IgD-negative memory B cell (primary cell): ENCODE results near the gene RHBG. TPM values are rescaled to one million over a fixed set of nuclear protein-coding genes. Genes with fewer than 3 reads are reported as not detected.
"Not testable (repeated sequence)": the region's sequence is repeated elsewhere in the genome, so short reads cannot be mapped to it uniquely, and the experiment has no call there.

Source experiments
- H3K27ac Mint-ChIP-seq, 3 donors: one replicate each; pipeline ENCODE4 v1.8.0; 2020 to 2022; ENCODE audit warnings: mild to moderate bottlenecking in 3 of 3, mixed read lengths in 3 of 3, moderate library complexity in 1 of 3
- H3K27me3 Mint-ChIP-seq: one replicate; pipeline ENCODE4 v1.8.0; 2021; ENCODE audit warnings: mixed read lengths
- H3K36me3 Mint-ChIP-seq: one replicate; pipeline ENCODE4 v1.8.0; 2020; ENCODE audit warnings: mild to moderate bottlenecking, mixed read lengths
- H3K4me1 Mint-ChIP-seq, 3 donors: one replicate each; pipeline ENCODE4 v1.8.0; 2020 to 2022; ENCODE audit warnings: mixed read lengths in 3 of 3, mild to moderate bottlenecking in 1 of 3
- H3K4me3 Mint-ChIP-seq, 4 donors: one replicate each; pipeline ENCODE4 v1.8.0; 2020 to 2022; ENCODE audit warnings: mild to moderate bottlenecking in 4 of 4, mixed read lengths in 4 of 4, moderate library complexity in 3 of 4
- H3K9me3 Mint-ChIP-seq, 3 donors: one replicate each; pipeline ENCODE4 v1.8.0; 2020 to 2021; ENCODE audit warnings: mixed read lengths in 3 of 3, mild to moderate bottlenecking in 1 of 3
- polyA plus RNA-seq: library from polyadenylated mRNA; unstranded; fragments of 300-500 nt; fragmentation: Illumina TruSeq; gene quantifications from one replicate; pipeline ENCODE4 v1.2.3, GENCODE V29; 2021

Gene RHBG
- not detected for polyA plus RNA-seq

GRCh38 chr1:156368889-156369684 lies at the start of gene RHBG:
TSS of gene RHBG (plus strand) at chr1:156369211. CDS start at chr1:156369250, 39 bp downstream.
- Mint-ChIP-seq H3K4me1 (peaks cover 0 to 4% (median 2%) of the 10 kb centered on the region in 3 donors), H3K36me3 (no peaks in the 10 kb centered on the region), H3K27me3 (peaks cover 38% of the 10 kb centered on the region), H3K4me3 (peak within 1 kb of the TSS in 3 of 4 donors; percentile 55 to 81 (median 65)), H3K9me3 (no peaks in the 10 kb centered on the region), H3K27ac (peak within 1 kb of the TSS in 1 of 3 donors; percentile 63)

GRCh38 chr1:156319664-156320063 lies 49.3 kb upstream of the RHBG start:
- Mint-ChIP-seq H3K4me3 (no peak overlapping the region), H3K4me1 (no peaks in the 10 kb centered on the region), H3K27me3 (no peaks in the 10 kb centered on the region), H3K27ac (no peak overlapping the region), H3K36me3 (peaks cover 2% of the 10 kb centered on the region), H3K9me3 (no peaks in the 10 kb centered on the region)

- Mint-ChIP-seq H3K9me3 (no peaks in the 10 kb centered on the region), H3K36me3 (no peaks in the 10 kb centered on the region), H3K27me3 (no peaks in the 10 kb centered on the region), H3K4me3 (no peak overlapping the region), H3K4me1 (no peaks in the 10 kb centered on the region), H3K27ac (no peak overlapping the region)
Measured at GRCh38 chr1:156320560-156320959, 48.5 kb upstream of the RHBG start.

GRCh38 chr1:156323179-156323578 lies 45.8 kb upstream of the RHBG start:
- H3K27me3 Mint-ChIP-seq, H3K27ac Mint-ChIP-seq, H3K36me3 Mint-ChIP-seq, H3K4me3 Mint-ChIP-seq, H3K4me1 Mint-ChIP-seq, H3K9me3 Mint-ChIP-seq: not testable (repeated sequence)

- Mint-ChIP-seq H3K36me3 (peaks cover 3% of the 10 kb centered on the region), H3K4me3 (peak overlapping the region; percentile 86 to 98 (median 98)), H3K9me3 (no peaks in the 10 kb centered on the region), H3K4me1 (peaks cover 16 to 26% (median 21%) of the 10 kb centered on the region in 3 donors), H3K27me3 (no peaks in the 10 kb centered on the region), H3K27ac (peak overlapping the region in 2 of 3 donors; percentile 33 to 61)
Measured at GRCh38 chr1:156336242-156336641, 32.8 kb upstream of the RHBG start.

- peaks cover 16 to 26% (median 21%) of the 10 kb centered on the region in 3 donors for H3K4me1 Mint-ChIP-seq
- no peaks in the 10 kb centered on the region for H3K9me3 Mint-ChIP-seq
- H3K36me3 Mint-ChIP-seq: peaks cover 3% of the 10 kb centered on the region
- H3K27me3 Mint-ChIP-seq: no peaks in the 10 kb centered on the region
- peak overlapping the region; percentile 86 to 98 (median 98) for H3K4me3 Mint-ChIP-seq
- H3K27ac Mint-ChIP-seq: peak overlapping the region; percentile 48 to 97 (median 69)
Measured at GRCh38 chr1:156337052-156337887, 31.7 kb upstream of the RHBG start.

GRCh38 chr1:156337888-156338179 lies 31.2 kb upstream of the RHBG start:
- Mint-ChIP-seq H3K27ac (peak overlapping the region; percentile 48 to 97 (median 69)), H3K36me3 (peaks cover 3% of the 10 kb centered on the region), H3K9me3 (no peaks in the 10 kb centered on the region), H3K4me3 (peak overlapping the region; percentile 86 to 98 (median 98)), H3K27me3 (no peaks in the 10 kb centered on the region), H3K4me1 (peaks cover 16 to 26% (median 21%) of the 10 kb centered on the region in 3 donors)

GRCh38 chr1:156338180-156338976 lies 30.6 kb upstream of the RHBG start, which contains the start of the genes CCT3 and TSACC:
TSS of gene CCT3 (minus strand) at chr1:156338292. CDS start at chr1:156338184, 108 bp downstream.
TSS of gene TSACC (plus strand) at chr1:156338526. CDS start at chr1:156339758, 1,232 bp downstream.
- Mint-ChIP-seq H3K36me3 (peaks cover 2% of the 10 kb centered on the region), H3K9me3 (no peaks in the 10 kb centered on the region), H3K4me1 (peaks cover 16 to 26% (median 21%) of the 10 kb centered on the region in 3 donors), H3K27ac (peak within 1 kb of the TSS; percentile 48 to 97 (median 69)), H3K27me3 (no peaks in the 10 kb centered on the region), H3K4me3 (peak within 1 kb of the TSS; percentile 86 to 98 (median 98))

GRCh38 chr1:156342166-156342955 lies 26.6 kb upstream of the RHBG start:
- H3K4me1 Mint-ChIP-seq: peaks cover 0 to 3% (median 3%) of the 10 kb centered on the region in 3 donors
- H3K9me3 Mint-ChIP-seq: no peaks in the 10 kb centered on the region
- peaks cover 1% of the 10 kb centered on the region for H3K36me3 Mint-ChIP-seq
- H3K27ac Mint-ChIP-seq: peak overlapping the region in 1 of 3 donors; percentile 19
- peaks cover 5% of the 10 kb centered on the region for H3K27me3 Mint-ChIP-seq
- peak overlapping the region in 1 of 4 donors; percentile 50 for H3K4me3 Mint-ChIP-seq

- peak overlapping the region in 1 of 4 donors; percentile 63 for H3K4me3 Mint-ChIP-seq
- no peaks in the 10 kb centered on the region for H3K9me3 Mint-ChIP-seq
- H3K27me3 Mint-ChIP-seq: peaks cover 5% of the 10 kb centered on the region
- no peak overlapping the region for H3K27ac Mint-ChIP-seq
- H3K36me3 Mint-ChIP-seq: peaks cover 1% of the 10 kb centered on the region
- H3K4me1 Mint-ChIP-seq: no peaks in the 10 kb centered on the region
Measured at GRCh38 chr1:156344409-156344808, 24.6 kb upstream of the RHBG start.

- H3K27ac Mint-ChIP-seq, H3K4me1 Mint-ChIP-seq, H3K36me3 Mint-ChIP-seq, H3K27me3 Mint-ChIP-seq, H3K9me3 Mint-ChIP-seq, H3K4me3 Mint-ChIP-seq: not testable (repeated sequence)
Measured at GRCh38 chr1:156346035-156346434, 23.0 kb upstream of the RHBG start.

- peaks cover 8% of the 10 kb centered on the region for H3K27me3 Mint-ChIP-seq
- no peaks in the 10 kb centered on the region for H3K36me3 Mint-ChIP-seq
- H3K4me3 Mint-ChIP-seq: no peak overlapping the region
- H3K9me3 Mint-ChIP-seq: no peaks in the 10 kb centered on the region
- no peak overlapping the region for H3K27ac Mint-ChIP-seq
- H3K4me1 Mint-ChIP-seq: peaks cover 0 to 1% (median 0%) of the 10 kb centered on the region in 3 donors
Measured at GRCh38 chr1:156346636-156347035, 22.4 kb upstream of the RHBG start.

GRCh38 chr1:156347331-156347730 lies 21.7 kb upstream of the RHBG start:
- H3K4me1 Mint-ChIP-seq: peaks cover 0 to 1% (median 0%) of the 10 kb centered on the region in 3 donors
- peaks cover 8% of the 10 kb centered on the region for H3K27me3 Mint-ChIP-seq
- H3K9me3 Mint-ChIP-seq: no peaks in the 10 kb centered on the region
- no peaks in the 10 kb centered on the region for H3K36me3 Mint-ChIP-seq
- H3K4me3 Mint-ChIP-seq: no peak overlapping the region
- H3K27ac Mint-ChIP-seq: no peak overlapping the region

GRCh38 chr1:156352481-156352880 lies 16.5 kb upstream of the RHBG start:
- H3K27me3 Mint-ChIP-seq: peaks cover 17% of the 10 kb centered on the region

More at GRCh38 chr1:156352481-156352880, 16.5 kb upstream of the RHBG start:
- H3K4me1 Mint-ChIP-seq, H3K9me3 Mint-ChIP-seq, H3K27ac Mint-ChIP-seq, H3K4me3 Mint-ChIP-seq, H3K36me3 Mint-ChIP-seq: not testable (repeated sequence)
